GM12892 (cell line): ENCODE results near the gene WDR70.

Experiments
- POLR2A ChIP-seq: IDR thresholded peaks from 2 replicates; pipeline ENCODE4 v1.6.1; 2011; ENCODE audit warnings: low read depth, low read length, control low read depth
- POLR2AphosphoS5 ChIP-seq: IDR thresholded peaks from 2 replicates; pipeline ENCODE4 v1.6.1; 2011; ENCODE audit warnings: low read depth, low read length, control low read depth
- TAF1 ChIP-seq: IDR thresholded peaks from 2 replicates; pipeline ENCODE4 v1.6.1; 2011; ENCODE audit warnings: low read depth, mild to moderate bottlenecking, control low read depth, low read length, borderline replicate concordance

GRCh38 chr5:37637165-37637845 is 258.2 kb downstream of the WDR70 start:
- TF ChIP-seq POLR2A (no peak), POLR2AphosphoS5 (no peak), TAF1 (no peak)
